ENCODE measurements around the gene SLAMF8. TPM values are rescaled to one million over a fixed set of nuclear protein-coding genes. Genes with fewer than 3 reads are reported as not detected.

SLAMF8 gene
- total RNA-seq, 6 donors from 2014 or later, result 4.1 to 50.3 (median 27.6) TPM

DNA sequence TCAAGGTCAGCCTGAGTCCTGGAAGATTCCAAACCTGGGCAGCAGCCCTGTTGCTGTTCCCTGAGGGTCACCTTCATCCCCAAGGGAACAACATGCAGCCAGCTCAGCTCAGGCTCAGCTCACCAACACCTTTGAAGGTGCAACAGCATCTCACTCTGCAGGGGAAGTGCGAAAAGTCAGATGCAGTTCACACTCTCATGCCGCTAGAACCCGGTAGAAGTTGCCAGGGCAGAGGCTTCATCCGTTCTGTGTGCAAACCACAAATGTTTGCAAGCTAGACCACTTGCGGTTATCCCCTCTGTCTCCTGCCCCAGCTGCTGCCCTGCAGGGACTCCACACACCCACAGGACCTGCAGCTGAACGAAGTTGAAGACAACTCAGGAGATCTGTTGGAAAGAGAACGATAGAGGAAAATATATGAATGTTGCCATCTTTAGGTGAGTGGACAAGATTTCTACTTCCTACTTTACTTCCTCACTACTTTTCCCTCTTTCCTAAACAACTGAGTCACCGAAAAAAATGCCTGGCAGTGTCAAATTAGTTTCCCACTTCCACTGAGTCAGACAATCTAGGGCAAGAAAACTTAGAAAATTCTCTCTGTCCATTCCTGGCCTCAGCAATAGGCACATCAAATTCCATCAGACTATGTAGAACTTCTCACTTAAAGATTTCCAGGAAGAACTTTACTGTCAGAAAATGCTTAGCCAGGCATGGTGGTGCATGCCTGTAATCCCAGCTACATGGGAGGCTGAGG, 26.3 kb upstream of the SLAMF8 start:
- peak in 1 of 2 donors; percentile 35 for DNase-seq
- H3K27ac ChIP-seq, result no peak overlapping the region
- peaks cover 0 to 9% (median 4%) of the 10 kb centered on the region in 4 donors for H3K4me1 ChIP-seq
- no peak for TF ChIP-seq POLR2A (IDR thresholded peaks at IDR 0.05)
- TF ChIP-seq, protein P1, sequence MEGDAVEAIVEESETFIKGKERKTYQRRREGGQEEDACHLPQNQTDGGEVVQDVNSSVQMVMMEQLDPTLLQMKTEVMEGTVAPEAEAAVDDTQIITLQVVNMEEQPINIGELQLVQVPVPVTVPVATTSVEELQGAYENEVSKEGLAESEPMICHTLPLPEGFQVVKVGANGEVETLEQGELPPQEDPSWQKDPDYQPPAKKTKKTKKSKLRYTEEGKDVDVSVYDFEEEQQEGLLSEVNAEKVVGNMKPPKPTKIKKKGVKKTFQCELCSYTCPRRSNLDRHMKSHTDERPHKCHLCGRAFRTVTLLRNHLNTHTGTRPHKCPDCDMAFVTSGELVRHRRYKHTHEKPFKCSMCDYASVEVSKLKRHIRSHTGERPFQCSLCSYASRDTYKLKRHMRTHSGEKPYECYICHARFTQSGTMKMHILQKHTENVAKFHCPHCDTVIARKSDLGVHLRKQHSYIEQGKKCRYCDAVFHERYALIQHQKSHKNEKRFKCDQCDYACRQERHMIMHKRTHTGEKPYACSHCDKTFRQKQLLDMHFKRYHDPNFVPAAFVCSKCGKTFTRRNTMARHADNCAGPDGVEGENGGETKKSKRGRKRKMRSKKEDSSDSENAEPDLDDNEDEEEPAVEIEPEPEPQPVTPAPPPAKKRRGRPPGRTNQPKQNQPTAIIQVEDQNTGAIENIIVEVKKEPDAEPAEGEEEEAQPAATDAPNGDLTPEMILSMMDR (IDR thresholded peaks at IDR 0.05), result no peak
- no peak for TF ChIP-seq POLR2AphosphoS5 (IDR thresholded peaks at IDR 0.05)
- TF ChIP-seq EP300 (IDR thresholded peaks at IDR 0.05), result no peak
- no peaks in the 10 kb centered on the region for H3K9me3 ChIP-seq
- H3K36me3 ChIP-seq, result no peaks in the 10 kb centered on the region
- H3K27me3 ChIP-seq, result no peaks in the 10 kb centered on the region
- ATAC-seq (ENCODE audit: low FRiP score in 2 of 2), result no peak
- WGBS, 2 donors, result 66 to 67% methylated on average over 6 to 8 of the region's 8 CpGs
- peak overlapping the region in 1 of 4 donors; percentile 10 for H3K4me3 ChIP-seq

DNA sequence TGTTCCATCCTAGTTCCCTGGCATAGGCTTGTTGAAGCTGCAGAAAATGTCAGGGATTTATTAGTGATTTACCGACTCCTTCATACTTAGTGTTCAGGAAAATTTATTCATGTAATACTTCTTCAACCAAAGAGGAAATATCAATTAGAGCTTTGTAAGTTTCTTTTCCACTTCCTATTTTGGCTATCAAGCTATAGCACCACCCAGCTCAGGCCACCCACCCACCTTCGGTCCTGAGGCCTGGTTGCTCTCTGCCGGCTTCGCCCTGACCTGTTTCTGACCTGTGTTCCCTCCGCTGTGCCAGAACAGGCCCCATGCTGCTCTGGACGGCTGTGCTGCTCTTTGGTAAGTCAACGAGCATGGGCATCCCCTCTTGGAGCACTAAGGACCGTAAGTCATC, 24.6 kb upstream of the SLAMF8 start, which contains the start of gene FCRL6:
Gene FCRL6 (plus strand): TSS at position 250 of the 400 bp plus-strand sequence. CDS start 65 bp downstream, at position 315.
- Histone ChIP-seq H3K36me3 (no peaks in the 10 kb centered on the region), H3K27me3 (no peaks in the 10 kb centered on the region), H3K9me3 (no peaks in the 10 kb centered on the region), H3K4me3 (no peak within 1 kb of the TSS), H3K27ac (peak within 1 kb of the TSS in 1 of 4 donors; percentile 3), H3K4me1 (peaks cover 0 to 9% (median 4%) of the 10 kb centered on the region in 4 donors)
- 86 to 89% methylated on average over 8 of the region's 8 CpGs for WGBS, 2 donors
- TF ChIP-seq POLR2AphosphoS5 (IDR thresholded peaks at IDR 0.05) (no peak), EP300 (IDR thresholded peaks at IDR 0.05) (no peak), POLR2A (IDR thresholded peaks at IDR 0.05) (no peak)
- TF ChIP-seq, protein P1 (IDR thresholded peaks at IDR 0.05), result no peak
- peak in 1 of 2 donors; percentile 32 for DNase-seq
- ATAC-seq (ENCODE audit: low FRiP score in 2 of 2), result no peak

DNA sequence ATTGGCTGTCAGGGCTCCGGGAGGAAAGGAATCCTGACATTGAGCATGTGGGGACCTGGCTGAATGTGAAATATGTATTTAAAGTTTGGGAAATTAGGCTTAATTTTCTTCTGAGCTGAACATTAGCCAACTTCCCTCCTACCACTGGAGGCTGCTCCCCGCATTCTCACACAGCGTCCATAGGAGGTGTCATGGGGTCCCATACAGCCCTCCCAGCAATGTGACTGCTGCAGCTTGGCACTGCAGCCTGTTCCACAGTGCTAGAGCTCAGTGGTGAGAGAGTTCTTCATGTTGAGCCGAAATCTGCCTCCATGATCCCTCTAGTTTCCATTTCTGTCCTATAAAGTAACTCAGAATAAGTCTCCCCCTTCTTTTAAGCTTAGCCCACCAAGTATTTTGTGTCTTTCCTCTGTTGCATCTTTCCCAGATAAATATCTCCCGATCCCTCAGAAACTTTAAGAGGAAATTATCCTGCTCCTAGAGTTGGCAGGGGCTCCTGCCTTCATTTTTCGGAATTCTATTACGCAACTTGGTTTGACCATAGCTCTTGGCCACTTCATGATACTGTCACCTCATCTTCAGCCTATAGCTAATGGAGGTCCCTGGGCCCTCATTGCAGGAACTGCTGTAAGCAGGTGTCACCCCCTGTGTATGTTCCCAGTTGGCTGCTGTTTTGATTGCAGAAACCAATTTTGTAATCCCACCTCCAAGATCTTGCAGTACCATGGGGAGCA, 22.6 kb upstream of the SLAMF8 start:
- Histone ChIP-seq H3K4me3 (no peak overlapping the region), H3K4me1 (peaks cover 0 to 8% (median 3%) of the 10 kb centered on the region in 4 donors), H3K36me3 (no peaks in the 10 kb centered on the region), H3K9me3 (no peaks in the 10 kb centered on the region), H3K27me3 (no peaks in the 10 kb centered on the region), H3K27ac (no peak overlapping the region)
- WGBS, 2 donors, result 65 to 69% methylated on average over 7 of the region's 7 CpGs
- ATAC-seq (ENCODE audit: low FRiP score in 2 of 2) (no peak), DNase-seq (no peak)
- TF ChIP-seq POLR2A (IDR thresholded peaks at IDR 0.05), result no peak
- TF ChIP-seq, protein P1 (IDR thresholded peaks at IDR 0.05), result no peak
- no peak for TF ChIP-seq EP300 (IDR thresholded peaks at IDR 0.05)
- TF ChIP-seq POLR2AphosphoS5 (IDR thresholded peaks at IDR 0.05), result no peak

DNA sequence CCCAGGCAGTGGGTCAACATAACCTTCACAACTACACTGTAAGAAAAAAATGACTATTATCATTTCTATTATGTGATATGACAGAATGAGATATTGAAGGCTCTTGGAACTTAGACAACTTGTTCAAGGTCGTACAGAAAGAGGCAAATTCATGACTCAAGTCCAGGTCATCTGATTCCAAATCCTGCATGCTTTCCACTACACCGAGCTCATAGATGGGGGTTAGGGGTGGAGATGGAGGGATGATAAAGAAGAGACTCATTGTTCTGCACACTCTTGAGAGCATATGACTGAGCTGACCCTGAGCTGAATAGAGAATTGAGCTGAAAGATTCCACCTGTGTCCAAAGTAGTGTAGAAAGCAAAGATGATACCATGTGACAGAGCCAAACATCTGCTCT, 21.7 kb upstream of the SLAMF8 start:
- no peaks in the 10 kb centered on the region for H3K9me3 ChIP-seq
- no peak overlapping the region for H3K4me3 ChIP-seq
- DNase-seq (no peak), ATAC-seq (ENCODE audit: low FRiP score in 2 of 2) (no peak)
- TF ChIP-seq, protein P1 (IDR thresholded peaks at IDR 0.05), result no peak
- no peak for TF ChIP-seq EP300 (IDR thresholded peaks at IDR 0.05)
- no peak for TF ChIP-seq POLR2AphosphoS5 (IDR thresholded peaks at IDR 0.05)
- 61 to 79% methylated on average over 2 of the region's 2 CpGs for WGBS, 2 donors
- no peaks in the 10 kb centered on the region for H3K36me3 ChIP-seq
- H3K27me3 ChIP-seq, result no peaks in the 10 kb centered on the region
- peaks cover 0 to 8% (median 2%) of the 10 kb centered on the region in 4 donors for H3K4me1 ChIP-seq
- H3K27ac ChIP-seq, result no peak overlapping the region

Data from upper lobe of left lung (tissue), 6 donors.